Measurements from ENCODE around the gene ATN1. TPM values are rescaled to one million over a fixed set of nuclear protein-coding genes. Genes with fewer than 3 reads are reported as not detected.

The ATN1 gene
- total and polyA plus RNA-seq, 11 donors = 38.4 to 82.9 (median 65.6) TPM

GRCh38 chr12:6945613-6946012, 17.9 kb downstream of the ATN1 start:
- TF ChIP-seq CTCF (IDR thresholded peaks at IDR 0.05) (no peak), POLR2A (IDR thresholded peaks at IDR 0.05) (no peak)
- Histone ChIP-seq H3K9me3 (no peaks in the 10 kb centered on the region), H3K27me3 (no peaks in the 10 kb centered on the region), H3K4me3 (peak overlapping the region in 3 of 12 donors; percentile 13 to 77 (median 38)), H3K27ac (peak overlapping the region in 6 of 12 donors; percentile 7 to 99 (median 67)), H3K4me1 (peaks cover 0 to 73% (median 30%) of the 10 kb centered on the region in 12 donors), H3K36me3 (peaks cover 0 to 34% (median 25%) of the 10 kb centered on the region in 9 donors)
- intact Hi-C loops (cut with DNase I) = loop anchor here in 9 of 10 donors (2.0 to 10.0 kb wide), 10 partner anchors 17 to 167 kb away; partner anchors contain the start of genes C1R (in 6 of the 9), C1RL (in 1 of the 9) and LPCAT3 (in 1 of the 9)
- WGBS, 4 donors = 83 to 86% (median 86%) methylated on average over 10 to 11 of the region's 11 CpGs
- ATAC-seq (no peak), DNase-seq (peak in 1 of 5 donors; percentile 34)

GRCh38 chr12:6946033-6946919, 18.5 kb downstream of the ATN1 start:
- Histone ChIP-seq H3K27me3 (no peaks in the 10 kb centered on the region), H3K4me1 (peaks cover 0 to 78% (median 30%) of the 10 kb centered on the region in 12 donors), H3K4me3 (peak overlapping the region in 9 of 12 donors; percentile 10 to 77 (median 26)), H3K27ac (peak overlapping the region in 9 of 12 donors; percentile 7 to 99 (median 24)), H3K36me3 (peaks cover 0 to 28% (median 19%) of the 10 kb centered on the region in 9 donors), H3K9me3 (no peaks in the 10 kb centered on the region)
- DNase-seq (peak in 1 of 5 donors; percentile 79), ATAC-seq (peak in 1 of 4 donors; percentile 0)
- intact Hi-C loops (cut with DNase I) = loop anchor here in 7 of 10 donors (5.0 to 10.0 kb wide), 4 partner anchors 146 to 166 kb away; partner anchors contain the start of genes C1R (in 5 of the 7) and C1RL (in 1 of the 7)
- TF ChIP-seq CTCF (IDR thresholded peaks at IDR 0.05) = no peak
- 34 to 57% (median 42%) methylated on average over 28 to 32 of the region's 32 CpGs for WGBS, 4 donors

- Histone ChIP-seq H3K27me3 (no peaks in the 10 kb centered on the region), H3K9me3 (no peaks in the 10 kb centered on the region), H3K4me1 (peaks cover 0 to 78% (median 27%) of the 10 kb centered on the region in 12 donors), H3K36me3 (peaks cover 0 to 21% (median 13%) of the 10 kb centered on the region in 9 donors), H3K27ac (peak overlapping the region in 4 of 12 donors; percentile 7 to 99 (median 56)), H3K4me3 (peak overlapping the region in 7 of 12 donors; percentile 10 to 77 (median 26))
- intact Hi-C loops (cut with DNase I) = loop anchor here in 7 of 10 donors (5.0 to 10.0 kb wide), 4 partner anchors 145 to 165 kb away; partner anchors contain the start of genes C1R (in 5 of the 7) and C1RL (in 1 of the 7)
- TF ChIP-seq CTCF (IDR thresholded peaks at IDR 0.05) (no peak), POLR2A (IDR thresholded peaks at IDR 0.05) (no peak)
- 77 to 79% (median 78%) methylated on average over 8 of the region's 8 CpGs for WGBS, 4 donors
- ATAC-seq (no peak), DNase-seq (no peak)
These were observed 19.2 kb downstream of the ATN1 start for GRCh38 chr12:6946920-6947374.

All from heart left ventricle (tissue), 16 donors.